ENCODE measurements around the gene LDLRAD4.

The LDLRAD4 gene

GRCh38 chr18:13518382-13518781, 299.8 kb downstream of the LDLRAD4 start:
- DNase-seq (ENCODE audit: extremely low read depth, low read depth) = no peak
- no peak for TF ChIP-seq CTCF (IDR thresholded peaks at IDR 0.05; ENCODE audit: low read depth, low read length)

DNA sequence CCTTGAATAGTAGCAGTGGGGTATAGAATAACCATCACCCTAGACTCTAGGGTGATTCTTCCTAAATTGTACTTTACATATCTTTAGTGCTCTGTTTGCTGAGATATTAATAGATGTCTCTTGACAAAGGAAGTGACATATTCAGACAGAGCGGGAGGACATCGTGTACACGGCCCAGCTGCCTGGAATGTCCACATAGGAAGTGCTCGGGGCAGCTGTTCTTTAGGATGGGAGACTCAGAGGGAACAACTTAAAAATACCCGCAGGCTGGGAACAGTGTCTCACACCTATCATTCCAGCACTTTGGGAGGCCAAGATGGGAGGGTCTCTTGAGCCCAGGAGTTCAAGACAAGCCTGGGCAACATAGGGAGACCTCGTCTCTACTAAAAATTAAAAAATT, 301.7 kb downstream of the LDLRAD4 start:
- no peak for TF ChIP-seq CTCF (IDR thresholded peaks at IDR 0.05; ENCODE audit: low read depth, low read length)
- DNase-seq (ENCODE audit: extremely low read depth, low read depth) = no peak

DNA sequence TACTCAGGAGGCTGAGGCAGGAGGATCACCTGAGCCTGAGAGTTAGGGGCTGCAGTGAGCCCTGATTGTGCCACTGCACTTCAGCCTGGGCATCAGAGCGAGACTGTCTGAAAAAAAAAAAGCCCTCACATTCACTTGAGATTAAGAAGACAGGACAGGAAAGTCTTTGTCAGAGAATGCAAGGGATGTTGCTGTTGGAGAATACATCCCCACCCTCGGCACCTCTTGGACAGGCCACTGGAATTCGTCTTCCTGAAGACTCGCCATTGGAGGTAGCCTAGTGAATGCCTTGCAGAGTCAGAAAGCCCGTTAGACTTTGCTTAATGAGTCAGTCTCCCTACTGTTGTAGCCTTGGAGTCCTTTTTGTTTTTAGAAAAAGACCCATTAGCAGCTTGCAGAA, 302.2 kb downstream of the LDLRAD4 start:
- no peak for DNase-seq (ENCODE audit: extremely low read depth, low read depth)
- no peak for TF ChIP-seq CTCF (IDR thresholded peaks at IDR 0.05; ENCODE audit: low read depth, low read length)

- TF ChIP-seq CTCF (IDR thresholded peaks at IDR 0.05; ENCODE audit: low read depth, low read length) = no peak
- no peak for DNase-seq (ENCODE audit: extremely low read depth, low read depth)
Observed at GRCh38 chr18:13521418-13521817, 302.9 kb downstream of the LDLRAD4 start.

DNA sequence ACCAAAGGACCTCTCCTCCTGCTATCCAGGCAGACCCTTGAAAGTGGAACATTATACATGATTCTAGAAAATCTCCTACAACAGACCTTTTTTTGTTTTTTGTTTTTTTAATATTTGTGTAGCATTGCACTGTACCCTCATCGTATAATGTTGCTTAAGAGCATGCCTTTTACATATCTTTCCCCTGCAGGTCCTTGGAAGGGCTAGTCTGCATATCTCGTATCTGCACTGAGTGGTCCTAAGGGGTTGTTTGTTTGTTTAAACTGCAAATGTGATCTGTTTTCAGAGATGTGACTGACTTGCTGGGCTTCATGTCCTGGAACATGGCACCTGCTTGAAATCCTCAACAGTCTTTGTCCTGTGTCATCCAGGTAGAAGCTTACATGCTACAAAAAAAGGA, 303.7 kb downstream of the LDLRAD4 start:
- DNase-seq (ENCODE audit: extremely low read depth, low read depth) = no peak
- no peak for TF ChIP-seq CTCF (IDR thresholded peaks at IDR 0.05; ENCODE audit: low read depth, low read length)

GRCh38 chr18:13522861-13523660, 304.5 kb downstream of the LDLRAD4 start:
- no peak for DNase-seq (ENCODE audit: extremely low read depth, low read depth)
- TF ChIP-seq CTCF (IDR thresholded peaks at IDR 0.05; ENCODE audit: low read depth, low read length) = no peak

DNA sequence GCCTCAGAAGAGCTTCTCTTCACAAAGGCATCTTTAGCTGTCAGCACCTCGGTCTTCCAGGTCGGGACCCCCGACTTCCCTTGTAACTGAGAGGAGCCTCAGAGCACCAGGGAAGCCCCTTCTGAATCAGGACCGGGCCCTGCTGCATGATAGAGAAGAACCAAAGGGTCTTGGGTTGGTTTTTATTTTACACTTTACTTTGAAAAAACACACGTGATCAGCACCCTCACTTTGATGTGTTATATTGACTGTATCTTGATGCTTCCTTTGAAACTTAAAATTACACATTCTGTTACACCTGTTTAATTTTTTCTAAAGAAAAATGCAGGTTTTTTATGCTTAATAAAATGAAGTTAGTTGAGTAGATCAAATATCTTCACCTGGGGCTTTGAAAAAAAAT, 305.5 kb downstream of the LDLRAD4 start:
- TF ChIP-seq CTCF (IDR thresholded peaks at IDR 0.05; ENCODE audit: low read depth, low read length) = no peak
- no peak for DNase-seq (ENCODE audit: extremely low read depth, low read depth)
